Measurements from ENCODE around the gene ZCCHC4.
A peak's percentile ranks its signal among the peaks of the same experiment; 100 is the strongest.

The ZCCHC4 gene

DNA sequence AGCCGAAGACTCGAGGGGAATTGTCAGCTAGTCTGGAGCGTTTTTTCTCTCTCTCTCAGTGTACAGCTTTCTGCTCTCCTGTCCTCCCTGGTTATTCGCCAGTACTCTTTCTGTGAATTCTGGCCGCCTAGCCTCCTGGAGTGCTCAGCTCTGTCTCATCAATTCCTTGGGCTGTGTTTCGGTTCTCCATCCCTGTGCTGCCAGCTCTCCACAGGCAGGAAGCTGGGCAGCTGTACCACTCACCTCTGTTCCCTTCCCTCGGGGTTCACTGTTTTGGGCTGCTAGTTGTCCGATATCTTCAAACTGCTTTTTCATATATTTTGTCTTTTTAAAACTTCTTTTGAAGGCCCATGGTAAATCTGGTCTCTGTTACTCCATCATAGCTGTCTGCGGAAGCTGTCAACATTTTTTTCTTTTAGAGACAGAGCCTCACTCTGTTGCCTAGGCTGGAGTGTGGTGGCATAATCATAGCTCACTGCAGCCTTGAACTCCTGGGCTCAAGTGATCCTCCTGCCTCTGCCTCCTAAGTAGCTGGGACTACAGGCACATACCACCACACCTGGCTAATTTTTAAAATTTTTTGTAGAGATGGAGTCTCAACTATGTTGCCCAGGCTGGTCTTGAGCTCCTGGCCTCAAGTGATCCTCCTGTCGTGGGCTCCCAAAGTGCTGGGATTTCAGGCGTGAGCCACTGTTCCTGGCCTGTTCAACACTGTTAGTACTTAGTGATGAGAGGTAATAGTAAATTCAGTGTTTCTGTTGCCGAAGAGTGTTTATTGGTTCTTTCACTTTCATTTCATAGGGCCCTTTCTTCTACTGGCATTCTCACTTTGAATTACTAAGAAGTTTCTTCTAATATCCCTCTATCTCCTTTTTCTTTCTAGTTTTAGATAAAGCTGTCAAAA lies 18.6 kb downstream of the ZCCHC4 start:
- Histone ChIP-seq H3K4me1 (ENCODE audit: low read length) (peaks cover 10% of the 10 kb centered on the region; the same call in 1 of the 2 replicates), H3K9ac (ENCODE audit: low read length) (peak overlapping the region; percentile 38), H3K79me2 (ENCODE audit: low read length) (peaks cover 9% of the 10 kb centered on the region), H4K20me1 (ENCODE audit: insufficient read depth, low read length) (no peaks in the 10 kb centered on the region), H3K36me3 (replicated peaks; ENCODE audit: insufficient read depth, low read length) (no peaks in the 10 kb centered on the region), H3K4me3 (ENCODE audit: low read length) (peak overlapping the region; percentile 49), H3K27me3 (replicated peaks; ENCODE audit: insufficient read depth, low read length) (no peaks in the 10 kb centered on the region), H3F3A (ENCODE audit: insufficient read depth, low read length) (peaks cover 10% of the 10 kb centered on the region; the same call in 1 of the 2 replicates), H3K4me2 (ENCODE audit: low read depth, low read length) (peak overlapping the region; percentile 87), H3K9me3 (replicated peaks; ENCODE audit: insufficient read depth, low read length) (no peaks in the 10 kb centered on the region), H2AFZ (ENCODE audit: low read length) (peak overlapping the region; percentile 78), H3K9me2 (replicated peaks; ENCODE audit: insufficient read depth, low read length) (no peaks in the 10 kb centered on the region), H3K27ac (ENCODE audit: low read length) (peak overlapping the region; percentile 24; the same call in 1 of the 2 replicates)
- DNase-seq = peak; percentile 50
- TF ChIP-seq EZH2 (optimal IDR thresholded peaks at IDR 0.05; ENCODE audit: low read depth, low read length) = no peak
- TF ChIP-seq, protein P1, sequence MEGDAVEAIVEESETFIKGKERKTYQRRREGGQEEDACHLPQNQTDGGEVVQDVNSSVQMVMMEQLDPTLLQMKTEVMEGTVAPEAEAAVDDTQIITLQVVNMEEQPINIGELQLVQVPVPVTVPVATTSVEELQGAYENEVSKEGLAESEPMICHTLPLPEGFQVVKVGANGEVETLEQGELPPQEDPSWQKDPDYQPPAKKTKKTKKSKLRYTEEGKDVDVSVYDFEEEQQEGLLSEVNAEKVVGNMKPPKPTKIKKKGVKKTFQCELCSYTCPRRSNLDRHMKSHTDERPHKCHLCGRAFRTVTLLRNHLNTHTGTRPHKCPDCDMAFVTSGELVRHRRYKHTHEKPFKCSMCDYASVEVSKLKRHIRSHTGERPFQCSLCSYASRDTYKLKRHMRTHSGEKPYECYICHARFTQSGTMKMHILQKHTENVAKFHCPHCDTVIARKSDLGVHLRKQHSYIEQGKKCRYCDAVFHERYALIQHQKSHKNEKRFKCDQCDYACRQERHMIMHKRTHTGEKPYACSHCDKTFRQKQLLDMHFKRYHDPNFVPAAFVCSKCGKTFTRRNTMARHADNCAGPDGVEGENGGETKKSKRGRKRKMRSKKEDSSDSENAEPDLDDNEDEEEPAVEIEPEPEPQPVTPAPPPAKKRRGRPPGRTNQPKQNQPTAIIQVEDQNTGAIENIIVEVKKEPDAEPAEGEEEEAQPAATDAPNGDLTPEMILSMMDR (IDR thresholded peaks at IDR 0.05; ENCODE audit: low read length) = no peak
- no peak for TF ChIP-seq EZH2phosphoT487 (IDR thresholded peaks at IDR 0.05; ENCODE audit: low read length)

DNA sequence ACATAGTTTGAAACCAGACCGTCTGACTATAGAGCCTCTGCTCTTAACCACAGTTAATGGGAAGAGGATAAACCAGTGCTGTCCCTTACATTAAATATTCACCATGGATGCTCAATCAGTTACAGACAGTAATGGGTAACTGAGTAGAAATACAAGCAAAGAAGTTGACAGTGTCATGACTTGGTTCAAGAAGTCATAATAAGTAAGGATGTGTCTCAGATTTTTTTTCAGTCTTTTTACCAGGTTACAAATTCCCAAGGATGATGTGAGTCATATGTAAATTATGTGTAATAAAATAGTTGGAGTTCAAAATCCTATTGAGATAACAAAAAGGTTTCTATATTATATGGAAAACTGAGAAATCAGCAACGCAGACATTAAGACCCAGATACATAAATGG lies 31.1 kb downstream of the ZCCHC4 start:
- Histone ChIP-seq H3K9me3 (replicated peaks; ENCODE audit: insufficient read depth, low read length) (no peaks in the 10 kb centered on the region), H3K9ac (ENCODE audit: low read length) (no peak overlapping the region), H3K9me2 (replicated peaks; ENCODE audit: insufficient read depth, low read length) (no peaks in the 10 kb centered on the region), H3K4me2 (ENCODE audit: low read depth, low read length) (no peak overlapping the region), H3K4me3 (ENCODE audit: low read length) (no peak overlapping the region), H2AFZ (ENCODE audit: low read length) (no peak overlapping the region), H3K79me2 (ENCODE audit: low read length) (no peaks in the 10 kb centered on the region), H4K20me1 (ENCODE audit: insufficient read depth, low read length) (no peaks in the 10 kb centered on the region), H3K27me3 (replicated peaks; ENCODE audit: insufficient read depth, low read length) (no peaks in the 10 kb centered on the region), H3K4me1 (ENCODE audit: low read length) (no peaks in the 10 kb centered on the region), H3K36me3 (replicated peaks; ENCODE audit: insufficient read depth, low read length) (no peaks in the 10 kb centered on the region; the same call in 1 of the 2 replicates), H3F3A (ENCODE audit: insufficient read depth, low read length) (no peaks in the 10 kb centered on the region), H3K27ac (ENCODE audit: low read length) (no peak overlapping the region)
- DNase-seq = no peak
- TF ChIP-seq, protein P1 (IDR thresholded peaks at IDR 0.05; ENCODE audit: low read length) = no peak
- TF ChIP-seq EZH2 (optimal IDR thresholded peaks at IDR 0.05; ENCODE audit: low read depth, low read length) (no peak), EZH2phosphoT487 (IDR thresholded peaks at IDR 0.05; ENCODE audit: low read length) (no peak)

DNA sequence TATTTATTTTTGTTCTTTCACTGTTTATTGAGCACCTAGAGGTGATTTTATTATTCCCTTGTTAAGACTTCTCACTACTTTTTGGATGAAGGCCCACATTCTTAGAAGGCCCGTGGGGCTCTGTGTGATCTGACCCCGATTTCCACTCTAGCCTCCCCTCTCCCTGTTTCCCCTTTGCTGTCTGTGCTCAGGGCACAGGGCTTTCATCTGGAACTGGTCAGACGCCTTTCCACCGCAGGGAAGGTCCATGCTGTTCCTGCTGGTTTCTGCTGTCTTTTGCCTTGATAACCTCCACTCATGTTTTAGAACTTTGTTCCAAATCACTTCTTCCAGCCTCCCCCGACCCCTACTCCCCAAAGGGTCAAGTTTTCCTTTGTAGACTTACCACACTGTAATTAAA lies 33.2 kb downstream of the ZCCHC4 start:
- Histone ChIP-seq H3K4me3 (ENCODE audit: low read length) (no peak overlapping the region), H3K9me3 (replicated peaks; ENCODE audit: insufficient read depth, low read length) (no peaks in the 10 kb centered on the region), H3K4me1 (ENCODE audit: low read length) (no peaks in the 10 kb centered on the region), H3K9me2 (replicated peaks; ENCODE audit: insufficient read depth, low read length) (no peaks in the 10 kb centered on the region), H3K36me3 (replicated peaks; ENCODE audit: insufficient read depth, low read length) (no peaks in the 10 kb centered on the region; the same call in 1 of the 2 replicates), H3F3A (ENCODE audit: insufficient read depth, low read length) (no peaks in the 10 kb centered on the region), H3K4me2 (ENCODE audit: low read depth, low read length) (no peak overlapping the region), H3K27me3 (replicated peaks; ENCODE audit: insufficient read depth, low read length) (no peaks in the 10 kb centered on the region), H3K9ac (ENCODE audit: low read length) (no peak overlapping the region), H3K79me2 (ENCODE audit: low read length) (no peaks in the 10 kb centered on the region), H2AFZ (ENCODE audit: low read length) (no peak overlapping the region), H4K20me1 (ENCODE audit: insufficient read depth, low read length) (no peaks in the 10 kb centered on the region), H3K27ac (ENCODE audit: low read length) (no peak overlapping the region)
- TF ChIP-seq EZH2 (optimal IDR thresholded peaks at IDR 0.05; ENCODE audit: low read depth, low read length) (no peak), EZH2phosphoT487 (IDR thresholded peaks at IDR 0.05; ENCODE audit: low read length) (no peak)
- TF ChIP-seq, protein P1 (IDR thresholded peaks at IDR 0.05; ENCODE audit: low read length) = no peak
- DNase-seq = no peak

Data from MM.1S (cell line).